ENCODE measurements around the gene HHAT.

- no peak for TF ChIP-seq POLR2A (IDR thresholded peaks at IDR 0.05)
- TF ChIP-seq CTCF (IDR thresholded peaks at IDR 0.05): no peak
- no peak for TF ChIP-seq POLR2AphosphoS5 (IDR thresholded peaks at IDR 0.05)
- no peak for TF ChIP-seq EP300 (IDR thresholded peaks at IDR 0.05; ENCODE audit: low read depth)
Observed at GRCh38 chr1:210325026-210325670, 3.6 kb upstream of the HHAT start.

Data from transverse colon (tissue), 4 donors.